Epidermal melanocyte (primary cell): ENCODE measurements around the gene IRF3.
"Not testable (repeated sequence)": the region's sequence is repeated elsewhere in the genome, so short reads cannot be mapped to it uniquely, and the experiment has no call there.

Experiments used
- DNase-seq: peaks from one replicate; pipeline ENCODE4 v3.0.0; 2011; ENCODE audit warnings: low spot score; ENCODE audit not compliant: insufficient read length

The IRF3 gene

DNA sequence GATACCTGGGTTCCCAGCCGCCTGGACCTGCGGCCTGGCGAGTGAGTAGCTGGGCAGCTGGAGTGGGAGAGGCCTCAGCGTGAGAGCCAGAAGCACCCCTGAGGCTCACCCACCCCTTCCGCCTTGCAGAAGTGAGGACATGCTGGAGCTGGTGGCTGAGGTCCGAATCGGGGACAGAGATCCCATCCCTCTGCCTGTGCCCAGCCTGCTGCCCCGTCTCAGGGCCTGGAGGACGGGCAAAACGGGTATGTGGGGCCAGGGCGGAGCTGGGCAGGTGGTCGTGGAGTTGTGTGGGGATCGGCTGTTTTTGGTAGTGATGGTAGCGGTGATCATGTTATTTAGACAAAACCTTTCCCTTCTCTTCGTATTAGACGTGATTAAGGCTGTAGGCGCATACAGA is 19.1 kb downstream of the IRF3 start:
- DNase-seq: no peak

DNA sequence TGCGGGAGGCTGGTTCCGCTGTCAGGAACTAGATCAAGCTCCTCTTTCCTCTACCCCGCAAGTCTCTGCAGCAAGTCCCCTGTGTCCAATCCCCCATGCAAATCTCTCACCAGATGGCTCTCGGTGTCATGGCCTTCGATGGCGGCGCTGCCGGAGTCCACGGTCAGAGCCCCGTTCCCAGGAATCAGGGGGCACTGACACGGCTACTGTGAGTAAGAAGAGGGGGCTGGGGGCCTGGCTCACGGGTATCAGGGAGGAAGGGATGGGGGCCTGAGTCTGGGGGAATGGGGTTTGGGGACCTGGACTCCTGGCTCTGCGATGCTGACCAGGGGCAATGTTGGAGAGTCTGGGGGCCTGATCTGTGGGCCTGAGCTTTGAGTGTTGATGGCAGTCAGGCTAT is 19.7 kb downstream of the IRF3 start:
- DNase-seq: no peak

DNA sequence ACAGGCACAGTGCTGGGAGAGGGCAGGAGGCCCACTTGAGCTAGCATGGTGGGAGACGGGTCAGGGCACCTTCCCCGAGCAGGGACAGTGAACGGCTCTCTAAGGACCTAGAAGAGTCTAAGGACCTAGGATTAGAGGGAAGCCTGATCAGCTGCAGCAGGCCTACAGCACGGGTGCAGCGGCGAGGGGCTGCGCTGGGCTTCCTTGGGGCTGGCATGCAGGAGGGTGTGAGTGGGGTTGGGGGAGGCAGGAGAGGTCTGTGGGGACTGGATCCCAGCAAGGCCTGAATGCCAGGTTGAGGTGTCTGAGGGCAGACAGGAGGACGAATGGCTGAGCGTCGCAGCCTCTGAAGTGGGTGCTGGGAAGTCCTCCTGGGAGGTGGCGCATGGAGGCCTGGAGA is 20.1 kb downstream of the IRF3 start:
- no peak for DNase-seq

DNA sequence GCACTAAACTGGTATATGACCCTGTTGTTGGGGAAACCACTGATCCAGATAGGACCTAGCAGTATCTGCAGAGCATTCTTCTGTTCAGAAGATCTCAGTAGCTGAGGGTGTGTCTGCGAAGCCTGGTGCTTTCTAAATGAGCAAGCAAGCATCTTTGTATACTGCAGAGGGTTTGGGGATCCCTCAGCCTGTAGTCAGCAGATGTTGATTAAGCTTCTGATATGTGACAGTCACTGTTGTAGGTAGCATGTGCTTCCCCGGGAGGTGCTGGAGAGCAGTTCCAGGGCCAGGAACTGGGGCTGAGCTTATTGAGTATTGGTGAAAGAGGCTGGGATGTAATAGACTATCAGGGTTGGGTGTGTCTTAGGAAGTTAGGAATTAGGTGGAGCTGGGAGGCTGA is 22.2 kb downstream of the IRF3 start:
- no peak for DNase-seq

DNA sequence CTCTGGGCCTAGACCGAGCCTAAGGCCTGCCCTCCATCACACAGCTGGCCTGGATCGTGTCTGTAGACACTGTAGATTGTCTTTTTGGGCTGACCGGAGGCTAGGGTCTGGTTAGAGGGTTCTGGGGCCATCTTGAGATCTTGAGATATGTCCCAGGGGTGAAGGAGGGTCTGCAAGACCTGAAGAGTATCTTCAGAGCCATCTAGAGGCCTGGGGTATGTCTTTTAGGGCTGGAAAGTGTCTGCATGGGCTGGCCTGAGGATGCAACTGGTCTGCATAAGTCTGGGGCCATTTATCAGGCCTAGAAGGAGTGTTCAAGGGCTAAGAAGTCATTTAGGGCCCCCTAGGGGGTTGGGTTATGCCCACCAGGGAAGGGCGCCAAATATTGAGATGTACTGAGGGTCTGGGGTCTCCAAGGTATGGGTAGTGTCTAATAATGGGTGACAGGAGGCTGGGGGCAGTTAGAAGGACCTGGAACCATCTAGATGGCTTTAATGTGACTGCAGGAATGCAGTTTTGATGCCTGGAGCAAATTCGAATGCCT is 23.1 kb downstream of the IRF3 start:
- DNase-seq: no peak

DNA sequence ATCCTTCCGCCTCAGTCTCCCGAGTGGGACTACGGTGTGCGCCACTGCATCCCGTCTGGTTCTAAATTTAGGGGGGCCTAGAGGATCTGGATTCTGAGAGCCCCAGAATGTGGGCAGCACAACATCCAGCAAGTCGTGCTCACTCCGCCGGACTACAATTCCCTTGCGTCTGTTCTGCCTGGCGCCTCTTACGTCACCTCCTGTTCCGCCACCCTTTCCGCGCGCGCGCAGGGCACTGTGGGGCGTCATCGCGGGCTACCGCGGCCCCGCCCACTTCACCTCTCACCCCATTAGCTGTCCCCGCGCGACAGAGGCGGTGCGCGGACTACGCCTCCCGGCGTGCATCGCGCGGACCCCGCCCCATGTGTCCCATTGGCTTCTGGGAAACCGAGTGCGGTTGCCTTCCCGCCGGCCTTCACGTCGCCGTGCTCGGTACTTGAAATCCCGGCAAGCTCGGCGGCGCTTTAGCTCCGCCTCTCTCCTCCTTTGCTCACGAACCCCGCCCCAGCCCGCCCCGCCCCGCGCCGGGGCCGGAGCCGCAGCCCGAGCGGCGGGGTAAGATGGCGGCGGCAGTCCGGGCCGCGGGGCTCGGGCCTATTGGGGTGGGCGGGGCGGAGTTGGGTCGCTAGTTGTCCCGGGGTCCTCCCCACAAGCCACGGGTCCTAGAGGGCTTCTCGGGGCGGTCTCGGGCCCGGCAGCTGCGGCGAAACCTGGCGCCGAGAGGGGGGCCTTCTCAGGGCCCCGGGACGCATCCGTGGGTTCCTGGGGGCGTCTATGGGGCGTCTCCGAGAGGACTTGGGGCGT is 23.8 kb downstream of the IRF3 start, which contains the start of gene SCAF1:
Gene SCAF1, plus strand, starts transcription at position 522 of the 804 bp plus-strand sequence. CDS start 2,818 bp downstream, outside the sequence.
- DNase-seq: peak; percentile 95

DNA sequence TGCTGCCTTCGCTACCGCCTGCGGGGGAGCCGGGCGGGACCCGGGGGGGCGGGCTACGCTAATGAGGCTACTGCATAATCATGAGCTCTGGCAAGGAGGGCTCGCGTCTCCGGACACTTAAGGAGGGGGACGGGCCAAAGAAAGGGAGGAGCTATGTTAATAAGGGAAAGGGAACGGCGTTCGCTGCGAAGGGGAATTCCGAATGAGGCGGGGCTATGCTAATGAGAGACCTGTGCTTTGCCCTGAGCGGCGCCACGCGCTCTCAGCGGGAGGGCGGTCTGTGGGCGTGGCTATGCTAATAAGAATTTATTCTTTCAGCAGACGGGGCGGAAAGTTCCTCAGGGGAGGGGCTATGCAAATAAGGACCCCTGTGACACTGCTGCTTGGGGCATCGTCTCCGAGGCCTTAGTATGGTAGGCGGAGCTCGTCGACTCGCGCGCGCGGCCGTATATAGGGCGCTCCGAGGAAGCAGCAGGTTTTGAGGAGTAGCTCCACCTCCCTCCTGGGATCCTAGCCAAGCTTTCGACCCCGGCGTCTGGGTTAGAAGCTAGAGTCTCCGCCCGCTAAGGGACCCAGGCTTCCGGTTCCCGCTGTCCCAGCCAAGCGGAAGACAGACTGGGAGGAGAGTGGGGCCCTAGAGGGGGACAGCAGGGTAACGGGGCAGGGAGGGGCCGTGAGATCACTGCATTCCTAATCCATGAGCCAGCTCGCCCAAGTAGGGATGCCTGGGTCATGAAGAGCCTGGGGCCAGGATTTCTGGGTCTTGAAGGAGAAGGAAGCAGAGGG is 25.4 kb downstream of the IRF3 start, which contains the start of gene RRAS:
Gene RRAS, minus strand, starts transcription at position 31 of the 786 bp plus-strand sequence. CDS start 45 bp downstream, outside the sequence.
- DNase-seq: peak; percentile 95

DNA sequence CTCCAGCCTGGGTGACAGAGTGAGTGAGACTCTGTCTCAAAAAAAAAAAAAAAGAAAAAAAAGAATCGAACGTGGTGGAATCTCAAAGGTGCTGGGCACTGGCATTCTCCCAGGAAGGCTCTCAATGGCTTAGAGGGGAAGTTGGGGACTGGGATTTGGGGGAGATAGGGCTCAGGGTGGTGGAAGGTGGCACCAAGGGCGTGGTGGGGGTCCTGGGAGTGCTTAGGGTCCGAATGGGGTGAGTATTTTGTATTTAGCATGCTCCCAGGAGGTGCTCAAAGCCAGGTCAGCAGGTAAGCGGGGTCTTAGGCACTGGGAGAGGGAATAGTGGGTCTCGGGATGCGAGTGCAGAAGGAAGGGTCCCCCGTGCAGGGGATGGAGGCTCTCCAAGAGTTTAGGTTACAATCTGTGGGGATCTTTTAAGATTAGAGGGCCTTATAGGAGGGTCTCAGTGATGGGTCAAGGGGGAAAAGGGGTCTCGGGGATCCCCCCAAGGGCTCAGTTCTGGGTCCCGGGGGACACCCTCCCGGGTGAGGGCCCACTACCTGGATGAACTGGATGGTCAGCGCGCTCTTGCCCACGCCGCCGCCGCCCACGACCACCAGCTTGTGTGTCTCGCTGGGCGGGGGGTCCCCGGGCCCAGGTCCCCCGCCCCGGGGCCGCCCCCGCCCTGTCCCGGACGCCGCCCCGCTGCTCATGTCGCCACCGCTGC is 26.1 kb downstream of the IRF3 start:
- no peak for DNase-seq

DNA sequence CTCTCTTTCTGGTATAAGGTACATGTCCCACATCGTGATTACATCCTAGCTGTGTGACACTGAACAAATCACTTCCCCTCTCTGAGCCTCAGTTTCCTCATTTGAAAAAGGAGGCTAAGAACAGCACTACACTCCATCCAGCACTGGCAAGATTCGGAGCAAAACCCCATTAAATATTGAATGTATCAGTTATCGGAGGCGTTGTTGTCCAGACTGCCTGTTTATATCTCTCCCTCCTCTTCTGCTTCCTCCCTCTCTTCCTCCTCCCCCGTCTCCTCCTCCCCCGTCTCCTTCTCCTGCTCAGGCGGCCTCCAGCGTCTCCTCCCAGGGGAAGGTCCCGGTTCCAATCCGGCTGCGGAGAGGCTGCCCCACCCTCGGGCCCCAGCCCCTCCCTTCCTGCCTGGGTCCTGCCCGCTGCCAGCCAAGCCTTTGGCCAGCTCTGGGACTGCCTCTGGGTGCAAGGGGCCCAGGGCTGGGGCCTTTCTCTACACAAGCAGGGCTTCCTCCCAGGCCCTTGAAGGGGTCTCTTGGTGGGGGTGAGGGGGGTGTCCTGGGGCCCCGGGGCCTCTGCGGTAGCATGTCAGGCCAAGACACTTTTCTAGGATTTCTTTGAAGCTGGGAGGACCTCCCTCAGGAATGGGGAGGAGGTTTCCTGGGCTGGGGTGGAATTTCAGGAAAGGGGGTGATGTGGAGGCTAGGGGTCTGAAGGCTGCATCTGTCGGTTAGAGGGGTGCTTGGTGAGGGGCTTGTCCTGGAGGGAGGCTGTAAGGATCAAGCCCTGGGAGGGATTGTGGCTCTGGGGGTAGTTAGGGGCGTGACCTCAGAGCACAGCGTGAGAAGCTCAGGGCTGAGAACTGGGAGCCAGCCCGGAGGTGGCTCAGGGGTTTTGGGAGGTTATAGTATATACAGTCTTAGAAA is 27.6 kb downstream of the IRF3 start:
- DNase-seq: peak; percentile 81

DNA sequence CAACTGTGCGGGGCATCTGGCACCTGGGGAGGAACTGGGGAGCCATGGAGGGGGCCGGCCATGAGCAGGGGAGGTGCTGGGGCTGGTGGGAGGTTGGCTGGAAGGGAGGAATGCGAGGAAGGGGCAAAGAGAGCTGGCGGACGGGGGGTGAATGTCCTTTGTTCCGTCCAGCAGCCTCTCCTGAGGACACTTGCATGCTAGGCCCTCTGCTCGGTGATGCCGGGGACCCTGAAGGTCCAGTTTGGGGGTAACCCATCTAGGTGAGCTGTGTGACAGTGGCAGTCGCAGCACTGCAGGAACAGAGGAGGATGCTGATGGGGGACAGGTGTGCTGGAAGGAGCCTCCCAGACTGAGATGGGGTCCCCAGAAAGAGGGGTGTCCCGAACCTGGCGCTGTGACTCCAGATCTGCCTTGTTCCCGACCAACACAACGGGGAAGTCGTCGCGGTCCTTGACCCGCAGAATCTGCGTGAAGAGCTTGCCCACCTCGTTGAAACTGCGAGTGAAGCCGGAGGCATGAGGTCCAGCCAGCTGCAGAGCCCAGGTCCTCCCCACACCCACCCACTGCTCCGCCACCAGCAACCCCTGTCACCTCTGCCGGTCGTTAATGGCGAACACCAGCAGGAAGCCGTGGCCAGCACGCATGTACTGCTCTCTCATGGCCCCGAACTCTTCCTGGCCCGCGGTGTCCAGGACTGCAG is 29.3 kb downstream of the IRF3 start:
- DNase-seq: no peak

DNA sequence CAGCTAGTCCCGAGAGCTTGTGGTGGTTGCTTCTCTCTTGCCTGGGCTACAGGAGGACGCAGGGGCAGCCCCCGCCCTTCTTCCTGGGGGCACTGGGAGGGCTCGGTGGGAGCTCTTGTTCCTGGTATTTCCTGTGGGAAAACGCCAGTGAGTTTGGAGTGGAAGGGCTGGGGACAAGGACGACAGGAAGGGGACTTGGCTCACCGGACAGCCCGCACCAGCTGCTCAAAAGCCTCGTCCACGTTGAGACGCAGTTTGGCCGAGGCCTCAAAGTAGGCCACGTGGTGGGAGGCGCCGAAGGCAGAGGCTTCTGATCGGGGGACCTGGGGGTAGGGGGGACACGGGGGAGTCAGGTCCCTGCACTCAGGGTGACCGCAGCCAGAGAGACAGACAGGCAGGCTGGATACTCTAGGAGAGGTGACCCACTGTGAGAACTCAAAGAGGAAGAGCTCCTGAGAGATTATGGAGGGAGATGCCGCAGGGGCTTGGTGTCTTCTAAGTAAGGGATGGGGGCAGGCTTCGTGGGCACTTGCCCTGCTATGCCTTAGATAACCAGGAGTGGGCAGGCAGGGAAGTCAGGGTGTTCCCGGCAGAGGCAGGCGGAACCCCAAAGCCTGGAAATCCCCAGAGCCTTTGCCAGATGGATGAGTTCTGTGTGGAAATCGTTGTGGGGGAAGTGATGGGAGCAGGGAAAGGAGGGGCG is 30.0 kb downstream of the IRF3 start:
- DNase-seq: no peak

DNA sequence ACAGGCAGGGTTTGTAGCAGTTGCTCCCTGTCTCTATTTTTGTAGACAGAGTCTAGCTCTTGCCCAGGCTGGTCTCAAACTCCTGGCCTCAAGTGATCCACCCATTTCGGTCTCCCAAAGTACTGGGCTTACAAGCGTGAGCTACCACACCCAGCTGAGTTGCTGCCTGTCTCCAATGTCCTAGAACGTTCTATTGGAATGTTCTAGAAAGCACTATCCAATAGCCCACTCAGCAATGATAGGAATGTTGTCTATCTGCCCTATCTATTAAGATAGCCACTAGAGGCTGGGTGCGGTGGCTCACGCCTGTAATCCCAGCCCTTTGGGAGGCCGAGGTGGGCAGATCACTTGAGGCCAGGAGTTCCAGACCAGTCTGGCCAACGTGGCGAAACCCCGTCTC is 32.4 kb downstream of the IRF3 start:
- not testable (repeated sequence) for DNase-seq

DNA sequence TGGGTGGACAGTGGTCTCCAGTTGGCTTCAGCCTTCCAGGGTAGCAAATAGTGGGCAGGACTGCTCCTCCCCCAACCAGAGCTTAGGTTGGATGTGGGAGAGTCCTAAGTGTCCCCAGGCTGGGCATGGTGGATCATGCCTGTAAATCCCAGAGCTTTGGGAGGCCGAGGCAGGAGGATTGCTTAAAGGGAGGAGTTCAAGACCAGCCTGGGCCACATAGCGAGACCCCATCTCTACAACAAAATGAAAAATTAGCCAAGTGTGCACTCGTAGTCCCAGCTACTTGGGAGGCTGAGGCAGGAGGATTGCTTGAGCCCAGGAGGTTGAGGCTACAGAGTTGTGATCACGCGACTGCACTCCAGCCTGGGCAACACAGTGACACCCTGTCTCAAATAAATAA is 33.1 kb downstream of the IRF3 start:
- DNase-seq: no peak

DNA sequence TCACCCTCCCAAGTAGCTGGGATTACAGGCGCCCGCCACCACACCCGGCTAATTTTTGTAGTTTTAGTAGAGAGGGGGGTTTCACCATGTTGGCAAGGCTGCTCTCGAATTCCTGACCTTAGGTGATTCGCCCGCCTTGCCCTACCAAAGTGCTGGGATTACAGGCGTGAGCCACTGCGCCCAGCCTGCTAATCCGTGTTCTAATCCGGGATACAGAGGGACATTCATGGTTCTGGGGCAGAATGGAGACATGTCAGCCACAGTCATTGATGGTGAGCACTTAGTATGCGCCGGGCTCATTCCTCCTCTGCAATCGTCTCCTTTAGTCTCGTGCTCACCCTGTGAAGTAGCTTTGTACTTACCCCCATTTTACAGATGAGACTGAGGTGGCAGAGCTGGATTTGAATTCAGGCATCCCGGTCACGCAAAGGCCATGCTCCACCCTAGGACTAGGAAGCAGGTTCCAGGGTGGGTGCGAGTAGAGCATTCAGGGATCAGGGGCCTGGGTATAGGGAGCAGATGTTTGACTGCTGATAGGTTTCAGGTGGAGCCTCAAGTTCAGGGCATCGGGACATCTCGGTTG is 34.0 kb downstream of the IRF3 start:
- no peak for DNase-seq

DNA sequence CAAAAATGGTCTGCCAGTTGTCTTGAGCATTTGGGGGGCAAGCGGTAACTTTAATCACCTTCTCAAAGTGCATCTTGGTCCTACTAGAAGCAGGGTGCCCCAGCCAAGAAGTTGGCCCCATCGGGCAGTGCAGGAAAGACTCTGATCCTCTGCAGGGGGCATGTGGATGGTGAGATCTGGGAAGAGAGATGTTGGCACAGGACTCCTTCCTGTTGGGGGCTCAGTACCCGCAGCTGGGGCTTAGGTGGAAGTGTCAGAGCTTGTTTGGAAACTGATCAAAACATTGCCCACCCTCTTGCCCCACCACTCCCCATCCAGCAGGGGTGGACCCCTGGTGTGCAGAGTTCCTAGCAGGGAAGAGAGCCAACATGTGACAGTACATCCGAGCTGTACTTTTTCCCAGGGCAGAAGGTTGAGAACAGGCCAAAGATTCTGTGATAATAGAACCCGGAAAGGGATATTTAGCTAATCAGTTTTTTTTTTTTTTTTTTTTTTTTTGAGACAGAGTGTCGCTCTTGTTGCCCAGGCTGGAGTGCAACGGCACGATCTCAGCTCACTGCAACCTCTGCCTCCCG is 34.6 kb downstream of the IRF3 start:
- no peak for DNase-seq

DNA sequence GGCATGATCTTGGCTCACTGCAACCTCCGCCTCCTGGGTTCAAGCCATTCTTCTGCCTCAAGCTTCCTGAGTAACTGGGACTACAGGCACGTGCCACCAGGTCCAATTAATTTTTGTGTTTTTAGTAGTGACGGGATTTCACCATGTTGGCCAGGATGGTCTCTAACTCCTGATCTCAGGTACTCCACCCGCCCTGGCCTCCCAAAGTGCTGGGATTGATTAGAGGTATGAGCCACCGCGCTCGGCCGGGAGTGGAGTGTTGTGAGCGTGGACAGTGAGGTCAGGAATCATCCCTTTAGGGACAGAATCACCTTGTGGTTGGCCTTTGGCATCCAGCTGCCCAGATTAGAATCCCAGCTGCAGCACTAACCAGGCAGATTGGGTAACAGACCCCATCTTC is 36.0 kb downstream of the IRF3 start:
- DNase-seq: no peak

DNA sequence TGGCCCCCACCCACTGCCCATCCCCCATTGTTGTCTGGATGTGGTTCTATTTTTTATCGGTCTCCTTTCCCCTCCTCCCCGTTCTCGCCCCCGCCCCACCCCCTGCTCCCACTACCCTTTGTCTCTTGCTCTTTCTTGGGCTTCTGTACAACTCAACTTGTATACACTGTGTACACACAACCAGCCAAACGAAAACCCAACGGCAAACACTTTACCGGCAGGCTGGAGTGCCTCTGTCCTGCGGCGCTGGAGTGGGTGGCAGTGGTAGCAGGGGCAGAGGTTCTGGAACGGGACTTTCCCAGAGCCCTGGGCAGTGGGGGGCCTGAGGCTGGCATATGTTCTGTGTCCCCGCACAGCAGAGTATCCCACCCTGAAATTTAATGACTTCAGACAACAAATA is 39.4 kb downstream of the IRF3 start:
- DNase-seq: no peak
